DOHH2 (cell line): ENCODE results near the gene SMKR1.
"Not testable (repeated sequence)": the region's sequence is repeated elsewhere in the genome, so short reads cannot be mapped to it uniquely, and the experiment has no call there.

Experiments
- H3F3A ChIP-seq: fragments of 200-600 bp; sonication (generic), shearing (Covaris generic); 2 replicates; pipeline ENCODE4 v1.6.0; 2016; ENCODE audit warnings: antibody characterized with exemption, mild to moderate bottlenecking; ENCODE audit not compliant: control insufficient read depth, insufficient read depth
- H3K27ac ChIP-seq: fragments of 200-600 bp; sonication (generic); 2 replicates; pipeline ENCODE4 v1.5.1; 2014; ENCODE audit warnings: low read depth, mild to moderate bottlenecking, low read length, moderate library complexity
- H3K27me3 ChIP-seq: fragments of 200-600 bp; sonication (generic); 2 replicates; pipeline ENCODE4 v1.6.1; 2014; ENCODE audit warnings: mild to moderate bottlenecking, low read length, mixed read lengths; ENCODE audit not compliant: control insufficient read depth
- H3K36me3 ChIP-seq: fragments of 200-600 bp; sonication (generic); 2 replicates; pipeline ENCODE4 v1.6.1; 2014; ENCODE audit warnings: mild to moderate bottlenecking, low read length, moderate library complexity, mixed read lengths; ENCODE audit not compliant: control insufficient read depth
- H3K4me1 ChIP-seq: fragments of 200-600 bp; sonication (generic); 2 replicates; pipeline ENCODE4 v1.6.1; 2014; ENCODE audit warnings: mild to moderate bottlenecking, low read length, mixed read lengths; ENCODE audit not compliant: control insufficient read depth
- H3K4me2 ChIP-seq: fragments of 200-600 bp; sonication (generic); 2 replicates; pipeline ENCODE4 v1.6.0; 2014; ENCODE audit warnings: mild to moderate bottlenecking, low read length, moderate library complexity
- H3K4me3 ChIP-seq: fragments of 200-600 bp; sonication (generic); 2 replicates; pipeline ENCODE4 v1.5.1; 2014; ENCODE audit warnings: mild to moderate bottlenecking, low read length, mixed read lengths
- H3K79me2 ChIP-seq: fragments of 200-600 bp; sonication (generic); 2 replicates; pipeline ENCODE4 v1.6.1; 2014; ENCODE audit warnings: mild to moderate bottlenecking, low read length, mixed read lengths; ENCODE audit not compliant: control insufficient read depth
- H3K9me2 ChIP-seq: fragments of 200-600 bp; sonication (generic); replicated peaks from 2 replicates; pipeline ENCODE4 v1.6.1; 2014; ENCODE audit warnings: mild to moderate bottlenecking, low read length, mixed read lengths; ENCODE audit not compliant: control insufficient read depth
- H3K9me3 ChIP-seq: fragments of 200-600 bp; sonication (generic); 2 replicates; pipeline ENCODE4 v1.6.1; 2014; ENCODE audit warnings: antibody characterized with exemption, low read length, mixed read lengths; ENCODE audit not compliant: control insufficient read depth, insufficient read depth
- H4K20me1 ChIP-seq: fragments of 200-600 bp; sonication (generic); 2 replicates; pipeline ENCODE4 v1.6.0; 2014; ENCODE audit warnings: low read depth, mild to moderate bottlenecking, antibody characterized with exemption, low read length, moderate library complexity; ENCODE audit not compliant: control insufficient read depth, insufficient read depth
- EZH2phosphoT487 ChIP-seq: fragments of 200-600 bp; sonication (generic); IDR thresholded peaks from 2 replicates; pipeline ENCODE4 v1.6.1; 2017; ENCODE audit warnings: borderline replicate concordance, mild to moderate bottlenecking, antibody characterized with exemption, low read length, moderate library complexity, mixed read lengths
- TF ChIP-seq, protein P1 (sequence below): fragments of 200-600 bp; sonication (generic); IDR thresholded peaks from one replicate; pipeline ENCODE4 v1.5.1; 2014; ENCODE audit warnings: antibody characterized with exemption, mild to moderate bottlenecking, low read depth, low read length; ENCODE audit not compliant: poor library complexity, severe bottlenecking

SMKR1 gene

DNA sequence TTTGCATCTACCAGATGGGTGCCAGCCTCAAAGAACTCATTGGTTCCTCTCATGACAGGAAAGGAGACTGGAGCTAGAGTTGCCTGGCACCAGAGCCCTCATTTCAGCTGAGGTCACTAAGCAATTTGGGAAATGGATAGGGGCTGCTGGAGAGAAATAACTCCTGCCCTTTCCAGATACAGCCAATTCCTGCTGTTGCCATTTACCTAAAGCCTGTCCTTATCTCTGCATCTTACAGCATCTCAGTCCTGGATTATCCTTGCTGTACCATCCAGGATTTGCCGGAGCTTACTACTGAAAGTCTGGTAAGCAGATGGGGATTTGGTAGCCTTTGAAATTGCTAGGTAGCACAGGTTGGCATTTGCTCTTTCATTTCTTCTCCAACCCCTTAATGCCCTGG lies 31.9 kb upstream of the SMKR1 start:
- Histone ChIP-seq H3K4me3 (no peak overlapping the region), H3K36me3 (no peaks in the 10 kb centered on the region; the same call in 1 of the 2 replicates), H4K20me1 (no peaks in the 10 kb centered on the region), H3K79me2 (no peaks in the 10 kb centered on the region), H3F3A (no peaks in the 10 kb centered on the region), H3K9me3 (no peaks in the 10 kb centered on the region), H3K27me3 (no peaks in the 10 kb centered on the region), H3K4me1 (no peaks in the 10 kb centered on the region), H3K9me2 (no peaks in the 10 kb centered on the region), H3K27ac (no peak overlapping the region), H3K4me2 (no peak overlapping the region)
- no peak for TF ChIP-seq EZH2phosphoT487
- TF ChIP-seq, protein P1, sequence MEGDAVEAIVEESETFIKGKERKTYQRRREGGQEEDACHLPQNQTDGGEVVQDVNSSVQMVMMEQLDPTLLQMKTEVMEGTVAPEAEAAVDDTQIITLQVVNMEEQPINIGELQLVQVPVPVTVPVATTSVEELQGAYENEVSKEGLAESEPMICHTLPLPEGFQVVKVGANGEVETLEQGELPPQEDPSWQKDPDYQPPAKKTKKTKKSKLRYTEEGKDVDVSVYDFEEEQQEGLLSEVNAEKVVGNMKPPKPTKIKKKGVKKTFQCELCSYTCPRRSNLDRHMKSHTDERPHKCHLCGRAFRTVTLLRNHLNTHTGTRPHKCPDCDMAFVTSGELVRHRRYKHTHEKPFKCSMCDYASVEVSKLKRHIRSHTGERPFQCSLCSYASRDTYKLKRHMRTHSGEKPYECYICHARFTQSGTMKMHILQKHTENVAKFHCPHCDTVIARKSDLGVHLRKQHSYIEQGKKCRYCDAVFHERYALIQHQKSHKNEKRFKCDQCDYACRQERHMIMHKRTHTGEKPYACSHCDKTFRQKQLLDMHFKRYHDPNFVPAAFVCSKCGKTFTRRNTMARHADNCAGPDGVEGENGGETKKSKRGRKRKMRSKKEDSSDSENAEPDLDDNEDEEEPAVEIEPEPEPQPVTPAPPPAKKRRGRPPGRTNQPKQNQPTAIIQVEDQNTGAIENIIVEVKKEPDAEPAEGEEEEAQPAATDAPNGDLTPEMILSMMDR, result no peak

DNA sequence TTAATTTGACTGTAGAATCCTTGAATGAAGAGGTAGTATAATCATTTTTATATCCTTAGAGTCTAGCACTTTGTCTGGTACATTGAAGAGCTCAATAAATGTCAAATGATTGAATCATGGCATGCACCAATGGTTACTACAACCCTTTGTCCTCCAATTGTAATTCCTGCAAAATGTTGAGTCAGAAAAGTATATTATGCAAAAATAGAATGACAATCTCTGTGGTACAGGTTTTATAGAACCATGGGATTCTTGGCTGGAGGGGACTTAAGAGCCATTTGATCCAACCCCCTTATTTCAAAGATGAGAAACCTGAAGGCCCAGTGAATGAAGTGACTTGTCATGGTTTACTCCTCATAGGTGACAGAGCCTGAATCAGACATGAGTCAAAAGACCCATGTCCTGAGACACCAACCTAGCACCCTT lies 30.9 kb upstream of the SMKR1 start:
- Histone ChIP-seq H3F3A (no peaks in the 10 kb centered on the region), H3K36me3 (no peaks in the 10 kb centered on the region; the same call in 1 of the 2 replicates), H3K4me3 (no peak overlapping the region), H3K27ac (no peak overlapping the region), H3K27me3 (no peaks in the 10 kb centered on the region), H3K9me3 (no peaks in the 10 kb centered on the region), H3K4me1 (no peaks in the 10 kb centered on the region), H3K9me2 (no peaks in the 10 kb centered on the region), H4K20me1 (no peaks in the 10 kb centered on the region), H3K79me2 (no peaks in the 10 kb centered on the region), H3K4me2 (no peak overlapping the region)
- TF ChIP-seq, protein P1, result no peak
- no peak for TF ChIP-seq EZH2phosphoT487

DNA sequence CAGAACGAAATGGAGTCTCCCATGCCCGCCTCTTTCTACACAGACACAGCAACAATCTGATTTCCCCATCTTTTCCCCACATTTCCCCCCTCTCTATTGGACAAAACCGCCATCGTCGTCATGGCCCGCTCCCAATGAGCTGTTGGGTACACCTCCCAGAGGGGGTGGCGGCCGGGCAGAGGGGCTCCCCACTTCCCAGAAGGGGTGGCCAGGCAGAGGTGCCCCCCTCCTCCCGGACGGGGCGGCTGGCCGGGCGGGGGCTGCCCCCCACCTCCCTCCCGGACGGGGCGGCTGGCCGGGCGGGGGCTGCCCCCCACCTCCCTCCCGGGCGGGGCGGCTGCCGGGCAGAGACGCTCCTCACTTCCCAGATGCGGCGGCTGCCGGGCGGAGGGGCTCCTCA lies 26.4 kb upstream of the SMKR1 start:
- not testable (repeated sequence) for H3K9me3 ChIP-seq, H3F3A ChIP-seq, H4K20me1 ChIP-seq, H3K4me3 ChIP-seq, H3K4me1 ChIP-seq, H3K27ac ChIP-seq, H3K36me3 ChIP-seq, H3K79me2 ChIP-seq, H3K9me2 ChIP-seq, H3K4me2 ChIP-seq, H3K27me3 ChIP-seq

DNA sequence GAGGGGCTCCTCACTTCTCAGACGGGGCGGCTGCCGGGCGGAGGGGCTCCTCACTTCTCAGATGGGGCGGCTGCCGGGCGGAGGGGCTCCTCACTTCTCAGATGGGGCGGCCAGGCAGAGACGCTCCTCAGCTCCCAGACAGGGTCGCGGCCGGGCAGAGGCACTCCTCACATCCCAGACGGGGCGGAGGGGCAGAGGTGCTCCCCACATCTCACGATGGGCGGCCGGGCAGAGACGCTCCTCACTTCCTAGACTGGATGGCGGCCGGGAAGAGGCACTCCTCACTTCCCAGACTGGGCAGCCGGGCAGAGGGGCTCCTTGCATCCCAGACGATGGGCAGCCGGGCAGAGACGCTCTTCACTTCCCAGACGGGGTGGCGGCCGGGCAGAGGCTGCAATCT lies 25.9 kb upstream of the SMKR1 start:
- H3K4me3 ChIP-seq, H3K79me2 ChIP-seq, H3F3A ChIP-seq, H3K9me3 ChIP-seq, H3K36me3 ChIP-seq, H3K27ac ChIP-seq, H3K4me1 ChIP-seq, H3K4me2 ChIP-seq, H3K9me2 ChIP-seq, H3K27me3 ChIP-seq, H4K20me1 ChIP-seq: not testable (repeated sequence)
